CD4-positive, alpha-beta T cell (primary cell): ENCODE results near the gene TSPAN9. TPM values are rescaled to one million over a fixed set of nuclear protein-coding genes. Genes with fewer than 3 reads are reported as not detected.

Source experiments
- ATAC-seq: fragments of 200-7000 bp; cut with Tn5 transposase; one replicate; pipeline ENCODE4 v1.10.0; 2022; ENCODE audit warnings: mild to moderate bottlenecking; ENCODE audit not compliant: poor library complexity
- CTCF ChIA-PET: fragments of 350-600 bp; sonication (Branson Sonifier 250); formaldehyde crosslinking; loops from one replicate; lab custom pipeline; 2021; ENCODE audit warnings: antibody characterized with exemption, inconsistent platforms; lab: Charles Lee
- POLR2A ChIA-PET: fragments of 350-600 bp; sonication (Branson Sonifier 250); formaldehyde crosslinking; loops from one replicate; lab custom pipeline; 2021; ENCODE audit warnings: antibody characterized with exemption, inconsistent platforms; lab: Charles Lee
- DNase-seq, 14 experiments: peaks; one replicate each; pipeline ENCODE4 v3.0.0-alpha.2; 2013 to 2020; ENCODE audit warnings: mixed read lengths in 2 of 14
- H3K27ac ChIP-seq, 2 donors: one replicate each; pipeline versions ENCODE4 v1.5.1 to v1.7.0; 2013; ENCODE audit warnings: low read length in 2 of 2, low read depth in 1 of 2, mild to moderate bottlenecking in 1 of 2
- H3K27me3 ChIP-seq, 2 experiments: 1 replicate in 1 of 2; 2 replicates in 1 of 2; pipeline versions ENCODE4 v1.6.1 to v1.7.0; 2013; ENCODE audit warnings: low read length in 2 of 2, control low read depth in 1 of 2, mild to moderate bottlenecking in 1 of 2, moderate library complexity in 1 of 2; ENCODE audit not compliant: insufficient read depth in 2 of 2, control insufficient read depth in 1 of 2
- H3K36me3 ChIP-seq: one replicate; pipeline ENCODE4 v1.6.1; 2013; ENCODE audit warnings: low read length, control low read depth; ENCODE audit not compliant: insufficient read depth
- H3K4me1 ChIP-seq: one replicate; pipeline ENCODE4 v1.6.1; 2013; ENCODE audit warnings: low read length, control low read depth; ENCODE audit not compliant: insufficient read depth
- H3K4me3 ChIP-seq: one replicate; pipeline ENCODE4 v1.5.1; 2013; ENCODE audit warnings: mild to moderate bottlenecking, low read length, moderate library complexity
- H3K9me3 ChIP-seq, 2 experiments: 1 replicate in 1 of 2; 2 replicates in 1 of 2; pipeline versions ENCODE4 v1.6.1 to v1.7.0; 2013; ENCODE audit warnings: low read length in 2 of 2, mild to moderate bottlenecking in 2 of 2, control low read depth in 1 of 2, moderate library complexity in 1 of 2; ENCODE audit not compliant: control insufficient read depth in 1 of 2, insufficient read depth in 1 of 2
- H3K27ac Mint-ChIP-seq: one replicate; pipeline ENCODE4 v1.8.0; 2020; ENCODE audit warnings: mixed read lengths
- H3K27me3 Mint-ChIP-seq: one replicate; pipeline ENCODE4 v1.8.0; 2021; ENCODE audit warnings: mixed read lengths
- H3K36me3 Mint-ChIP-seq: one replicate; pipeline ENCODE4 v1.8.0; 2021; ENCODE audit warnings: low read depth, mixed read lengths
- H3K4me1 Mint-ChIP-seq: one replicate; pipeline ENCODE4 v1.8.0; 2021; ENCODE audit warnings: low read depth, mixed read lengths
- H3K4me3 Mint-ChIP-seq: one replicate; pipeline ENCODE4 v1.8.0; 2020; ENCODE audit warnings: mild to moderate bottlenecking, mixed read lengths
- H3K9me3 Mint-ChIP-seq: one replicate; pipeline ENCODE4 v1.8.0; 2020; ENCODE audit warnings: mixed read lengths
- intact Hi-C, 2 experiments: fragments of 100-400 bp; cut with DNase I in 1 of 2; cut with micrococcal nuclease in 1 of 2; formaldehyde crosslinking; loops; one replicate each; pipeline versions ENCODE4 v1.15.1 to v1.9.0; 2023 to 2025; cut with DNase I, micrococcal nuclease
- total RNA-seq, 174 experiments: library from RNA in 2 of 174; stranded (reverse) in 2 of 174; gene quantifications; one replicate each; pipeline ENCODE4 v1.2.3 and lab custom pipeline; 2021 to 2026
- TF ChIP-seq, protein P1 (sequence below): fragments of 200-600 bp; IDR thresholded peaks from one replicate; pipeline ENCODE4 v1.8.0; 2022; ENCODE audit warnings: antibody characterized with exemption, mild to moderate bottlenecking

TSPAN9 gene
- total RNA-seq, 2 experiments from 2014 or later: 0.82 to 1.3 TPM

DNA sequence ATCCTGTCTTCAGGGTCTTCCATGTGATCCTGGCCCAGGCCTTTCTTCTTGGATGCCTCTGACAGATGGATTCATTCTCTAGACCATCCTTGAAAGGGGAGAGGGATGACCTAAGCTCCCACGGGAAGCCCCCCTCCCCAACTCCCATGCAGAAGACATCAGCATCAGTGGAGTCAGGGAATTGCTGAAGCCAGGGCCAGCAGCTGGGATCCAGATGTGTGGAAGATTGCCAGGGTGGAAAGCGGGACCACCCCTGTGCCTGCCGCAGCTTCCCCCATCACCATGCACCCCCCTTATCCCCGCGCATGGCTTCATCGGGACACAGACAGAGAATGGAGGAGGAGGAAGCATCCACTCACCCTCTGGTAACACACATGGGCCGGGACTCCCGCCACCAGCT is 230.2 kb downstream of the TSPAN9 start:
- H3K27ac Mint-ChIP-seq: no peak overlapping the region
- no peaks in the 10 kb centered on the region for H3K27me3 Mint-ChIP-seq
- ChIA-PET POLR2A (no interaction called here), CTCF (no interaction called here)
- intact Hi-C loops: no loop called here
- Histone ChIP-seq H3K36me3 (no peaks in the 10 kb centered on the region), H3K9me3 (peaks cover 0 to 5% of the 10 kb centered on the region in 2 experiments), H3K4me3 (no peak overlapping the region), H3K27me3 (no peaks in the 10 kb centered on the region), H3K27ac (no peak overlapping the region), H3K4me1 (no peaks in the 10 kb centered on the region)
- H3K9me3 Mint-ChIP-seq: no peaks in the 10 kb centered on the region
- TF ChIP-seq, protein P1, sequence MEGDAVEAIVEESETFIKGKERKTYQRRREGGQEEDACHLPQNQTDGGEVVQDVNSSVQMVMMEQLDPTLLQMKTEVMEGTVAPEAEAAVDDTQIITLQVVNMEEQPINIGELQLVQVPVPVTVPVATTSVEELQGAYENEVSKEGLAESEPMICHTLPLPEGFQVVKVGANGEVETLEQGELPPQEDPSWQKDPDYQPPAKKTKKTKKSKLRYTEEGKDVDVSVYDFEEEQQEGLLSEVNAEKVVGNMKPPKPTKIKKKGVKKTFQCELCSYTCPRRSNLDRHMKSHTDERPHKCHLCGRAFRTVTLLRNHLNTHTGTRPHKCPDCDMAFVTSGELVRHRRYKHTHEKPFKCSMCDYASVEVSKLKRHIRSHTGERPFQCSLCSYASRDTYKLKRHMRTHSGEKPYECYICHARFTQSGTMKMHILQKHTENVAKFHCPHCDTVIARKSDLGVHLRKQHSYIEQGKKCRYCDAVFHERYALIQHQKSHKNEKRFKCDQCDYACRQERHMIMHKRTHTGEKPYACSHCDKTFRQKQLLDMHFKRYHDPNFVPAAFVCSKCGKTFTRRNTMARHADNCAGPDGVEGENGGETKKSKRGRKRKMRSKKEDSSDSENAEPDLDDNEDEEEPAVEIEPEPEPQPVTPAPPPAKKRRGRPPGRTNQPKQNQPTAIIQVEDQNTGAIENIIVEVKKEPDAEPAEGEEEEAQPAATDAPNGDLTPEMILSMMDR: no peak
- H3K4me1 Mint-ChIP-seq: no peaks in the 10 kb centered on the region
- no peak overlapping the region for H3K4me3 Mint-ChIP-seq
- H3K36me3 Mint-ChIP-seq: no peaks in the 10 kb centered on the region
- no peak for DNase-seq
- no peak for ATAC-seq

DNA sequence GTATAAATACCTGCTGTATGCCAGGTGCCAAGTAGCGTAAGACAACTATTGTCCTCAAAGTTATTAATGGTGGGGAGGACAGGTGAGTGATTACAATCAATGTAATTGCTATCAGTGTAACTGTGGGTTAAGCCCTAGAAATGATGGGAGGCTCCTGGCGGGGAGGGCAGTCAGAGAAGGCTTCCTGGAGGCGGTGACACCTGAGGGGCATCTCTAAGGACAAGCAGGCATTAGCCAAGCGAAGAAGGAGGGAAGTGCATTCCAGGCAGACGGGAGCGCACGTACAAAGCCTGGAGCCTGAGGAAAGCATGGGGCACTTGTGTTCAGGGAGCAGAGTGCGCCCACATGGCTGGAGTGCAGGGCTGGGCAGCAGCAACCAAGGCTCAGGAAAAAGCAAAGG is 230.9 kb downstream of the TSPAN9 start:
- Histone ChIP-seq H3K9me3 (peaks cover 0 to 5% of the 10 kb centered on the region in 2 experiments), H3K4me3 (no peak overlapping the region), H3K36me3 (no peaks in the 10 kb centered on the region), H3K27ac (no peak overlapping the region), H3K27me3 (no peaks in the 10 kb centered on the region), H3K4me1 (no peaks in the 10 kb centered on the region)
- H3K4me1 Mint-ChIP-seq: no peaks in the 10 kb centered on the region
- DNase-seq: no peak
- no peak overlapping the region for H3K27ac Mint-ChIP-seq
- H3K27me3 Mint-ChIP-seq: no peaks in the 10 kb centered on the region
- no peaks in the 10 kb centered on the region for H3K36me3 Mint-ChIP-seq
- H3K9me3 Mint-ChIP-seq: no peaks in the 10 kb centered on the region
- TF ChIP-seq, protein P1: no peak
- ChIA-PET POLR2A (no interaction called here), CTCF (no interaction called here)
- H3K4me3 Mint-ChIP-seq: no peak overlapping the region
- intact Hi-C loops: no loop called here
- ATAC-seq: no peak

DNA sequence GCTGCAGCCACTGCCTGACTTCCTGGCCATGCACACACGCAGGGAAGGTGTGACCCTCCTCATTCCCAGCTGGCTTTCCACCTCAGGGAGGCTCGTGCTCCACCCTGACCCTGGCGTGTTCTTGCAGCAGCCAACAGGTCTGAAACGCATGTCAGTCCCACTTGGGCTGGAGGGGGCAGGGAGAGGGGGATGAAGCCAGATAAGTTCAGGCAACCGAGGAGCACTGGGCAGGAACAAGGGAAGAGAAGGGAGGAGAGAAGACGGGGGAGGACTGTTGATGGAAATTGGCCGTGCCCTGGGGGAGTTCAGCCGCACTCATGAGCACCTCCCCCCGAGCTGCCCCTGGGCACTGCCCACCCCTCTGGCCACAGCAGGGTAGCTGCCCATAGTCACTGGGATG is 231.4 kb downstream of the TSPAN9 start:
- no peaks in the 10 kb centered on the region for H3K27me3 ChIP-seq
- no peak overlapping the region for H3K27ac ChIP-seq
- Mint-ChIP-seq H3K27me3 (no peaks in the 10 kb centered on the region), H3K36me3 (no peaks in the 10 kb centered on the region), H3K27ac (no peak overlapping the region), H3K4me3 (no peak overlapping the region), H3K4me1 (no peaks in the 10 kb centered on the region), H3K9me3 (no peaks in the 10 kb centered on the region)
- no peak overlapping the region for H3K4me3 ChIP-seq
- H3K9me3 ChIP-seq: peaks cover 0 to 5% of the 10 kb centered on the region in 2 experiments
- H3K4me1 ChIP-seq: no peaks in the 10 kb centered on the region
- H3K36me3 ChIP-seq: no peaks in the 10 kb centered on the region
- CTCF ChIA-PET: no interaction called here
- DNase-seq: no peak
- ATAC-seq: no peak
- intact Hi-C loops: no loop called here
- TF ChIP-seq, protein P1: no peak
- POLR2A ChIA-PET: no interaction called here
